ENCODE results near the gene ANKRD55.
"Not testable (repeated sequence)": the region's sequence is repeated elsewhere in the genome, so short reads cannot be mapped to it uniquely, and the experiment has no call there.

ANKRD55 gene

DNA sequence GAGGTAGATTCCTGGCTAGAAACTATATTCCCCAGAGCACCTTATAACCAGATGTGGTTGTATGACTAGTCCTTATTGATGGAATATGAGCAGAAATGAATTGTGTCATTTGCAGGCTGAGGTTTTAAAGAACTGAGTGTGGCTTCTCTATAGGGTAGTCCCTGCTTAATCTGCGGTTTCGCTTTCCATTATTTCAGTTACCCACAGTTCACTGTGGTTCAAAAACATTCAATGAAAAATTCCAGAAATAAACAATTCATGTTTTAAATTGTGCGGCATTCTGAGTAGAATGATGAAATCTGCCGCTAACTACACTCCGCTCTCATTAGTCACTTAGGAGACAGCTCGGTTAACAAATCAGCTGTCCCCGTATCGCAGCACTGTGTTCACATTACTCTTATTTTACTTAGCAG lies 65.1 kb downstream of the ANKRD55 start:
- DNase-seq (ENCODE audit: low spot score), result no peak

DNA sequence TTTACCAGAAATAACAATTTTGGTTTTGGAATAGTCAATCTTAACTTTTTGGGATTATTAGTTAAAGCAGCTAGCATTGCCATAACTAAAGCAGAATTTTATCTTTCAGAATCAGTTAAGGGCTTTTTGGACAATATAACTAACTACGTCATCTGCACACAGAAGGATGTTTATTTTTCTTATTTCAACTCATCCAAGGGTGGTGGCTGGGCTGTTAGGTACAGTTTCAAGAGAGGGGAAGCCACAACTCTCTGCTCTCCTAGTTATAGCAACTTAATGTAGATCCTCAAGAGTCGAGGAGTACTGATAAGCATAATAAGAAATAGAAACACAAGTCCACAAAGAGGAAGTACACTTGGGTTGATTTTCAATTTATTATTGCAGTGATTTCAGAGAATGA lies 65.6 kb downstream of the ANKRD55 start:
- no peak for DNase-seq (ENCODE audit: low spot score)

DNA sequence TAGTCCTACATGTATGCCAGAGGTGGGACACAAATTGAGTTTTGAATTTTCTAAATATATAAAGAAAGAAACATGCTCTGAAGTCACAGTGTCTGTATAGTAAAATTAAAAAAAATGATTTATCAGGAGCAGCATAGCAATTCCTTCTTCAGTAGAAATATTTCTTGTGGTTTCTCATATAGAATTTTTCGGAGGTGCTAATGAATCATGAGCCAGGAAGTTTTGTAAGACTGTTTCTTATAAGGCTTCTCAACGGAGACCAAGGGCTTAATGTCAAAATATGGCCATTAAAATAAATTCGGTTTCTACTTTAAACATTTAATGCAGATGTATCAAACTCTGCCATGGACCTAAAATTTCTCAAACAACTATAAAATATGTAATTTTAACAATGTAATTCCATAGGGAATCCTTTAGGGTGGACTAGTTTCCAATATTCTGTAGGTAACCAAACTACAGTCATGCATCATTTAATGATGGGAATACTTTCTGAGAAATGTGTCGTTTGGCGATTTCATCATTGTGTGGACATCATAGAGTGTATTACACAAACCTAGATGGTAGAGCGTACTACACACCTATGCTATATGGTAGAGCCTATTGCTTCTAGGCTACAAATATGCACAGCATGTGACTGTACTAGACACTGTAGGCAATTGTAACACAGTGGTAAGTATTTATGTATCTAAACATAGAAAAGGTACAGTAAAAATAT lies 66.3 kb downstream of the ANKRD55 start:
- DNase-seq (ENCODE audit: low spot score), result no peak

DNA sequence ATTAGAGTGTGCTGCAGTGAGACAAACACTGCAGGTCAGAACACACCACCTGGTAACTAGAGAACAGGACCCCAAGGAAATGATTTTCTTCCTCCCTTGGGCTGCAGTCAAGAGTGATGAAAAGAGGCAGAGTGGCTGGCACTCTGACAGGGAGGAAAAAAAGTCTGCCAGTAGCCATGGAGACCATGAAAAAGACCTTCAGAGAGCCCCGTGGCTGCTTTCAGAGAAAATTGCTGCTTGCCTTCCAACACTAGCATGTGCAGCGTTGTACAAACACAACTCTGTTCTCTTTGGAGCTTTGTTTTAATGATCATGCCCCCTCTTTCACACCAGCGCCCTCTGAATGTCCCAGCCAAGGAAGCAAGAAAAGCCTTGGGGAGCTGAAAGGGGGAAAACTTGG lies 68.8 kb downstream of the ANKRD55 start:
- DNase-seq (ENCODE audit: low spot score), result no peak

DNA sequence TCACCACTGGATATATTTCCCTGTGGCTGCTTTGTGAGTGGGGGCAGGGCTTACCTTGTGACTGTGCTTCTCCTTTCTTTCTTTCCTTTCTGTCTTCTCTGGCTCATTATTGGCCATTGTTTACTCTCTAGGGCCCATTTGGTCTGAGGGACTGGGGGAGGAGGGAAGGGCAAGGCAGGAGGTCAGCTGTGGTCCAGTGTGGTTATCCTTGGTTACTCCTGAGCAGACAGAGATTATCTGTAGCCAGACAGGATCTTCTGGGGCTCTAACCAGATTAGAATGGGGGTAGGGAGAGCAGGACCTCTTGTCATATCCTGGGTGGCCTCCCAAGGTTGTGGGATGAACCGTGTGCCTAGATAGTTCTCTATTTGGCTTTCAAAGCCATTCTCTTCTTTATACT lies 71.2 kb downstream of the ANKRD55 start:
- DNase-seq (ENCODE audit: low spot score), result no peak

DNA sequence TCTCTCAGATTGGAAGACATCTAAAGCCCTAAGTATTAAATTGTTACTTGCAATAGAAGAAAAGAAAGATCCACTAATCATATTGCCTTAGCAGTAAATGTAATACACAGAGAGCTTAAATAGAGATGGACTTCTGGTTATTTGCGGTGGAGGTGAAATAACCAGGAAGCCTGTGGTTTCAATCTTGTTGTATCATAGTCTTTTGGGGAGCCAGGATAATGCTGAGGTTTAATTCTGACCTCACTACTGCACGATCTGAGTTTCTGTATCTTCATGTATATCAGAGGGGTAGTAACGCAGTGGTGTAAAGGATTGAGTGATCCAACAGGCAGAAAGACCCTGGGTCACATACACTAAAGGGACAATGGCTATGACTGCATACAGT lies 71.7 kb downstream of the ANKRD55 start:
- no peak for DNase-seq (ENCODE audit: low spot score)

DNA sequence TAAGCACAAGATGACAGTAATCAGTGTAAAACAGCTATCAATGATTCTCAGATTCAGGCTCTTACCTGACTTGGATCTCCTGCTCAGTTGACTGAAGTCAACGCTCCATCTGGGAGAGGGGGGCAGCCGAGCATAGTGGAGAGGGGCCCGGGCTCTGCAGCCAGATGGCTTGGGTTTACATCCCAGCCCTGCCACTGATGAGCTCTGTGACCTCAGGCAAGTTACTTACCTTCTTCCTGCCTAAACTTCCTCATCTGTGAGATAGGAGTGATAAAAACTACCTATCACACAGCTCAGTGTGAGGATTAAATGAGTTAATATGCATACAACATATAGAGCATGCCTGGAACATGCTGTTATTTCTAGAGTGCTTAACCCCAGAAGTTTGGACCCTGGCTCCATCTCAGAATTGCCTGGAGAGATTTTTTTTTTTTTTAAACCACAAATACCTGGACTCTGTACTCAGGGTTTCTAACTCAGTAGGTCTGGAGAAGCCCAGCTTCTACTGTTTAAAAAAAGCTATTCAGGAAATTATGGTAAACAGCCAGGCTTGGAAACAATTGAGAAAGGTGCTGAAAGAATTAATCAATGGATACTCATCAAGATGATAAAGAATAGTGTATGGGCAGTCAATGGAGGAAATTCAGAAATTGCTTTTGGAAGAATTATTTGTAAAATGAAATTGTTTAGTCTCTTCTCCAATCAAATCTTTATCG lies 72.2 kb downstream of the ANKRD55 start:
- no peak for DNase-seq (ENCODE audit: low spot score)

DNA sequence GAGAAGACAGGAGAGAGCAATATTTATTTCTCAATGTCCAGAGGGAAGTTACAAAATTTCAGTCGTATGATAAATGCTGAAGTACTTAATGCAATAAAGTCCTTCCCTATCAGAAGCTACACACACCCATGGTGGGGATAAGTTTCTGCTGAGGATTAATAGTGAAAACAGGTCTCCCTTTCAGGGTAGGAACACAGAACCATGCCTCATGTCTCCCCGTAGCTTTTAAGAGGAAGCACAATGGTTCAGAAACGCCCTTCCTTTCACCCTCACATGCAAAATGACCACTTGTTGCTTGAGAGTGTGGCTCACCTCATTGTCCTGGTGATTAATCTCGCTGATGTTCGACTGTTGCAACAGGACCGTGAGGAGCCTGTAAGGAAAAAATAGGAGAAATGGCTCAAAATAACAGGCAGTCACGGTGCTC lies 73.6 kb downstream of the ANKRD55 start:
- no peak for DNase-seq (ENCODE audit: low spot score)

DNA sequence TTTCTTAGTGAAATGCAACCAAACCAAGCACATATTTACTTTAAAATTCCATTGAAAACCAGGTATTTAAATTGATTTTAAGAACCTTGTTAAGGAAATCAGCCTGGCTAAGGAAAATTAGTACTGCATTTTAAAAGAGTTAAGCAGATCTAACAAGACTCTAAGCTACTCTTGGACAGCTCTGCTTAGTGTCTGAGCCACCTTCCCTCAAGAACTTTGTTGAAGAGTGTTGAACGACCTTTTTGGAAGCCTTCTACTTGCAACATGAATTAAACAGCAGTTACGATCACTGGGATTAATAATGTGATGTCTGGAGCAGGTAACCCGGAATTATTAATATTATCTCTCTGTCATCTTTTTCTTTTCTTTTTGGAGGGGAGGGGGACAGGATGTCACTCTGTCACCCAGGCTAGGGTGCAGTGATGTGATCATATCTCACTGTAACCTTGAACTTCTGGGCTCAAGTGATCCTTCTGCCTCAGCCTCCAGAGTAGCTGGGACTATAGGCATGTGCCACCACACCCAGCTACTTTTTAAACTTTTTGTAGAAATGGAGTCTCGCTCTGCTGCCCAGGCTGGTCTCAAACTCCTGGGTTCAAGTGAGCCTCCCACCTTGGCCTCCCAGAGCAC lies 74.7 kb downstream of the ANKRD55 start:
- DNase-seq (ENCODE audit: low spot score), result no peak

DNA sequence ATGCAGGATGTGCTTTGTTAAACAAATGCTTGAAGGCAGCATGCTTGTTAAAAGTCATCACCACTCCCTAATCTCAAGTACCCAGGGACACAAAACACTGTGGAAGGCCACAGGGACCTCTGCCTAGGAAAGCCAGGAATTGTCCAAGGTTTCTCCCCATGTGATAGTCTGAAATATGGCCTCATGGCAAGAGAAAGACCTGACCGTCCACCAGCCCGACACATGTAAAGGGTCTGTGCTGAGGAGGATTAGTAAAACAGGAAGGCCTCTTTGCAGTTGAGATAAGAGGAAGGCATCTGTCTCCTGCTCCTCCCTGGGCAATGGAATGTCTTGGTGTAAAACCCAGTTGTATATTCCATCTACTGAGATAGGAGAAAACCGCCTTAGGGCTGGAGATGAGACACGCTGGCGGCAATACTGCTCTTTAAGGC lies 75.9 kb downstream of the ANKRD55 start:
- not testable (repeated sequence) for DNase-seq (ENCODE audit: low spot score)

DNA sequence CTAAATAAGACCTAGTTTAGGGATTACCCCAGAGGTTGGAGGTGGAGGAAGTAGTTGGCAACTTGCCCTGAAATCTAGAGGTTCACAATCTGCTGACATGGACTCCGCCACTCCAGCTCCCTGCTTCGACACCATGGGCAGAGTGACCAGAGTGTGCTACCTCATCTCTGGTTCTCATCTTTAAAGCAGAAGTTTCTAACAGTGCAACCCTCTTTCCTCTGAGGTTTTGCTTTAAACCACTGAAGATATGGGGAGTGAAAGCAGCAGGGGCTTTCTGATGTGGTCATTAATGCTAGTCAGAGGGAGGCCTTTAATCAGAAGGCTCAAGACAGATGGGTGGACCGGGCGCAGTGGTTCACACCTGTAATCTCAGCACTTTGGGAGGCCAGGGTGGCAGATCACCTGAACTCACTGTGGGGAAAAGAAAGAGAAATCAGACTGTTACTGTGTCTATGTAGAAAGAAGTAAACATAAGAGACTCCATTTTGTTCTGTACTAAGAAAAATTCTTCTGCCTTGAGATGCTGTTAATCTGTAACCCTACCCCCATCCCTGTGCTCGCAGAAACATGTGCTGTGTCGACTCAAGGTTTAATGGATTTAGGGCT lies 76.4 kb downstream of the ANKRD55 start:
- not testable (repeated sequence) for DNase-seq (ENCODE audit: low spot score)

DNA sequence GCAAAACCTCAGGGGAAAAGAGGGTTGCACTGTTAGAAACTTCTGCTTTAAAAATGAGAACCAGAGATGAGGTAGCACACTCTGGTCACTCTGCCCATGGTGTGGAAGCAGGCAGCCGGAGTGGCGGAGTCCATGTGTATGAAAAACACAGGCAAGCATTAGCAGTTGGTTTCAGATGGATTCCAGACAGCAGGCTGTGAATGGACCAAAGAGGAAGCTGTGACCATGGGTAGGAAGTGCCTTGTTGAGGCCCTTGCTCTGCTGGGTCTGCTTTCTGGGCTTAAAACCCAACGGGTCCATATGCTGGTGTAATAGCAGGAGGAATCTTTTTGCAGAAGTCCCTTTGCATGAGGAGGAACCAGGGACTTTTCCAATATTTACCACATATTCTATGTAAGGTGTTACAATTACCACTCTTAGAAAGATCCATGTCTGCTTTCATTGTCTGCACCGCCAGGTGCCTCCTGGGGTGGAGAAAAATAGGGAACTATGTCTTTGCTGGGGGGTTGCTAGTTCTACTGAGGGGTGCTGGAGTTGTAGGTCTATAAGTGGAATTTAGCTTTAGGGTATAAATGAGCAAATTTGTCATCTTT lies 77.0 kb downstream of the ANKRD55 start:
- DNase-seq (ENCODE audit: low spot score), result no peak

DNA sequence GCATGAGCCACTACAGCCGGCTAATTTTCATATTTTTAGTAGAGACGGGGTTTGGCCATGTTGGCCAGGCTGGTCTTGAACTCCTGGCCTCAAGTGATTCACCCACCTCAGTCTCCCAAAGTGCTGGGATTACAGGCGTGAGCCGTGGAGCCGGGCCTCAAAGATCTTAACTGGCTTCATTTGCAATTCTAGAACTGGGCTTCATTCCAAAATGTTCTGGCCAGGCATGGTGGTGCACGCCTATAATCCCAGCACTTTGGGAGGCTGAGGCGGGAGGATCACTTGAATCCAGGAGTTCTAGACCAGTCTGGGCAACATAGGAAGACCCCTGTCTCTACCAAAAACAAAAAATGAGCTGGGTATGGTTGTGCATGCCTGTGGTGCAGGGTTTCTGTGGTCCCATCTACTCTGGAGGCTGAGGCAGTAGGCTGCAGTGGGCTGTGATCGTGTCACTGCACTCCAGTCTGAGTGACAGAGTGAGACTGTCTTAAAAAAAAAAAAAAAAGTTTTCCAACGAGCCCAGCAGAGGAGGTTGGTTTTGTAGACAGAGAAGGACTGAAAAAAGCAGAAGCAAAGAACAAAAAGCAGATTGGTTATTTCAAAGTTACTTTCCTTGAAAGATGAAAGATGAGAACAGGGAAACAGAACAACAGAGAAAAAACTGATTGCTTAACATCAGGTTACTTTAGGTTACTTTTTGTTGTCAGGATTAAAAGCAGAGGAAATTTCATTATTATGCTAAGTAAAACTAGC lies 78.2 kb downstream of the ANKRD55 start:
- DNase-seq (ENCODE audit: low spot score), result no peak

DNA sequence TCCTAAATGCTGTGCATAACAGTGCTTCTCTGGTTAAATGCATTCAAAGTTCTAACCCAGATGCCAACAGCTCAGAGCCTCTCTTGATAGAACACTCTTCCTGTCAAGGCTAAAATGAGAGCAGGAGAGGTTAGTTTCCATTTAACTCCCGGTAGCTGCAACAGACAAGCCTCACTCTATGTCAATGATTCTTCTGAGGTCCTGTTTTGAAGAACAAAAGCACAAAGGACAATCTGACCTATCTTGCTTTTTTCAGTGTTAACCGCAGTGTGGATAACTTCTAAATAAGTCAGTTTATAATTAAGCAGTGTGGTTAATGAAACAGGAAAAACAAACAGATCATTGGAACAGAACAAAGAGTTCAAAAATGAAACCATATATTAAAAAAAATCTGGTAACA lies 80.7 kb downstream of the ANKRD55 start:
- no peak for DNase-seq (ENCODE audit: low spot score)

DNA sequence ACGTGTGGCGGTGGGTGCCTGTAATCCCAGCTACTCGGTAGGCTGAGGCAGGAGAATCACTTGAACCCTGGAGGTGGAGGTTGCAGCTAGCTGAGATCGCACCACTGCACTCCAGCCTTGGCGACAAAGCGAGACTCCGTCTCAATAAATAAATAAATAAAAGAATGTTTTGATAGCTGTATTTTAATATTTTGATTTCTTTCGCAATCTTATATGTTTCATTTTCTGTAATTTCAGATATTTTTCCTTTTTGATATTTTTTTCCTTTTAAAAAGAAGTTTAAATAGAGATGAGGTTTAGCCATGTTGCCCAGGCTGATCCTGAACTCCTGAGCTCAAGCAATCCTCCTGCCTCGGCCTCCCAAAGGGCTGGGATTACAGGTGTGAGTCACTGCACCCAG lies 82.4 kb downstream of the ANKRD55 start:
- DNase-seq (ENCODE audit: low spot score), result not testable (repeated sequence)

DNA sequence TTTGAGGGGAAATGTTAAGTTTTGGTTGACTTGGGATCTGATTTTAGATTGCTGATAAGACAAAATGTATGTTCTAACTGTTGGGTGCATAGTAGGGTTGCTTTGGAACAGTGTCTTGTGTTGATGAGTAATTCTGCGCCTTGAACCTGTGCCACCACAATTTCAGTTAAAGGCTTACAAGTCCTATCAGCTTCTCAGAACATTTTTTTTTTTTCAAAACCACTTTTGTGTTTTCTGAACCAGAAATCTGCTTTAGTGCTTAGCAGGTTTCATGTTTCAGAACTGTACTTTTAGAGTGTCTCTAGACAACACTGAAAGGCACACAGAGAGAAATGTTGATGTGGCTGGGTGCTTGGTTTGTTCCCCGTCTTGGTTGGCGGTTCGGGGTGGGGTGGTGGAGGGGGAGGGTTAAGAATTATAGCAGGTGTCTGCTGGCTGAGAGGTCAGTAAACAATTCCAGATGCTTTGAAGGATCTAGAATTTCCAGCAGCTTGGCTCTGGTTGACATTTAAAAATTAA lies 84.6 kb downstream of the ANKRD55 start:
- no peak for DNase-seq (ENCODE audit: low spot score)

DNA sequence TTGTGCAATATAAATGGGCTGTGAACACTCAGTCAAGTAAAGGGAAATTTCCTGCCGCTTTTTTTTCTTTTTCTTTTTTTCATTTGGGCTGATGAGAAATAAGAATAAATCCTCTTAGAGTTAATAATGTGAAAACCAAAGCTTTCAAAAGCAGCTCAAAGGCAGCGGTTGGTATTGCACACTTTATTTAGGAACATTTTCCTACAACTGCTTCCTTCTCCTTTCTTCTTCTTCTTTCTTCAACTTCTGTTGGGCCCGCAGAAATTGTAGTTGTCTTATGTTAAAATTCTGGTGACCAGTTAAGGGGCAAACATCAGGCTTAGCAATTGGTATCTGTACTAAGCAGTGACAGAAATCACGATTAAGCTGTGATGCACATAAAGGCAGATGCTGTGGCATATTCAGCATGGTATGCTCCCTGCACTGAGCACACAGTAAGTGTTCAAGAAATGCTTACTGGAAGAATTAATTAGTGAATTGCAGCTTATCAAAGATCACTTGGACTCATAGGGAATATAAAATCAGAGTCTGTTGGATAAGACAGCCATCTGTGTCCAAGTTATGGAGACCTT lies 85.4 kb downstream of the ANKRD55 start:
- DNase-seq (ENCODE audit: low spot score), result no peak

DNA sequence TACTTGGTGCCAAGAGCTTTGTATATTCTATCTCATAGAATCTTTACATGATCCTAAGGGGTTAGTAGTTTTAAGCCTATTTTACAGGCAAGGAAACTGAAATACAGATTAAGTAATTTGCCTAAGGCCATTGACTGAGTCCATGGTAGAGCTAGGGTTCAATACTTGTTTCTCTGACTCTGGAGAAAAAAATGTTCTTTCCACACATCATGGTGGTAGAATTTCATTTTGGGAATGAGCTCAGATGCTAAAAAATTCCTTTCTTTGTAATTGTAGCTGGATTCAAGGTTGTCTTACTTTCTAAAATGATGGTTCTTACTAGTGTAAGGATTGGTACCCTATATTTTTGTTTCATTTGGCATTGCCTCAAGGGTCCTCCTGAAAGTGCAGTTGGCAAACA lies 86.0 kb downstream of the ANKRD55 start:
- DNase-seq (ENCODE audit: low spot score), result no peak

DNA sequence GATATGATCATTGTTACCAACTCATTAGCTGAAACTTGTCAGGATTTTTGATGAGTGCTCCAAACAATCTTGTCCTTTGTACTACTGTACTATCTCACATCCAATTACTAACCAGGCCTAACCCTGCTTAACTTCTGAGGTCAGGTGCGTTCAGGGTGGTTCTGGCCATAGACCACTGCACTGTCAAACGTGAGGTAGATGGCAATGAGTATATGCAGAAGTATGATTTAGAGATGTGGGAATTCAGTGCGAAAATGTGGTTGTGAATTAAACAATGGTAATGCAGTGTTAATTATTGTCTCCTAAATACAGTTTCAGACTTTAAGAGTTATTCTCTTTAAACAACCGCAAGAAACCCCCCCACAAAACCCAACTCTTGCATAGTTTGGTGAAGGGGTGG lies 86.5 kb downstream of the ANKRD55 start:
- no peak for DNase-seq (ENCODE audit: low spot score)

DNA sequence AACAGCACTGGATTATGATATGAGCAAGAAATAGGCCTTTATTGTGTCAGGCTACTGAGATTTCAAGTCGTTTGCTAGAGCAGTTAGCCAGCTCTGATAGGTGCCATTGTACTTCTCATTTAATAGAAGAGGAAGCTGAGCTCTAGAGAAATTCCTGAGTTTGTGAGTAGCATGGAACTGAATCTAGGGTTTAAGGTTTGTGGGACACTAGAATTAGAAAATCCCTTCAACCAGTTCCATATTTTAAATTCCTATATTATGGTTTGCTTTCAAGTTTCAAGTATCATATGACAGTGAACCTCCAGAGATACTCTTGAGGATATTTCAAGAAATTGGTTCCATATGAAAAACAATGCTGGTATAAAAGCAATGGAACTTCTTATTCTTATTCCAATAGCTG lies 87.6 kb downstream of the ANKRD55 start:
- no peak for DNase-seq (ENCODE audit: low spot score)

DNA sequence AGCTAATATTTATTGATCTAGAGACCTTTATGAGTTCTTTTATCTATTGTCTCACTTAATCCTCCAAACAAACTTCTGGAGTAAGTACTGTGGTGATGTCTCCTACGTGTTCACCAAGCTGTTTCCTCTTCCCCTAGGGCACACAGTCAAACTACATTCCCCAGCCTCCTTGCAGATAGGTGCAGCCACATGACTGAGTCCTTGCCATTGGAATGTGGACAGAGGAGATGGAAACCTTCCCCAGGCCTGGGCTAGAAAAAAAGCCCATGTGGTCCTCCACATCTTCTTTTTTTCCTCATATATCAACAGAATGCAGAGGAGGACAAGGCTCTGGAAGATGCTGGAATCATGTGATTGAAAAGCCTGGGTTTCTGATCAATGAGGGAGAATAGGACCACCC lies 88.0 kb downstream of the ANKRD55 start:
- no peak for DNase-seq (ENCODE audit: low spot score)

All from hematopoietic multipotent progenitor cell treated with erythropoietin and hydrocortisone succinate and interleukin-3 and kit ligand, for 17 days (in vitro differentiated cells).